Dedifferentiated amniotic fluid mesenchymal stem cell (primary cell): ENCODE data around the gene PIWIL4.
A peak's percentile ranks its signal among the peaks of the same experiment; 100 is the strongest.
"Not testable (repeated sequence)": the region's sequence is repeated elsewhere in the genome, so short reads cannot be mapped to it uniquely, and the experiment has no call there.

Experiments used
- DNase-seq: peaks from one replicate; pipeline ENCODE4 v3.0.0-alpha.2; 2016; ENCODE audit errors: extremely low spot score

The PIWIL4 gene

GRCh38 chr11:94546886-94547285 lies 20.3 kb upstream of the PIWIL4 start:
- no peak for DNase-seq

GRCh38 chr11:94549146-94549545 lies 18.0 kb upstream of the PIWIL4 start:
- DNase-seq = no peak

DNA sequence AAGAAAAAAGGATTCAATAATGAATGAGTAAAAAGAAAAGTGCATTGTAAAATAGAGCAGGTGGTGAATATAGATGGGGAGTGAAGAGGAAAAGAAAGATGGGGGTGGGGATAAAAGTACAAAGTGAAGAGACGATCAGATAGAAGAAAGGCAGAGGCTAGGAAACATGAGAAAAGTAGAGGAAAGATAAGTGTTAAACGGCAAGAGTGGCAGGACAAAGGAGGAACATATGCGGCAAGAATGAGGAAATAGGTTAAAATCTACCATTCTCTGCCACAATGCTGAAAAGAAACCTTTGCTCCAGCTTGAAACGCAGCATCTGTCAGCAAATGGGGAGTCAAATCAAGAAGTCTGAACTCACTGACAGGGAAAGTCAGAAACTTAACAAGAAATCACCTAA lies 16.7 kb upstream of the PIWIL4 start:
- DNase-seq = no peak

- DNase-seq = no peak
These were observed 13.2 kb upstream of the PIWIL4 start for GRCh38 chr11:94553938-94554337.

DNA sequence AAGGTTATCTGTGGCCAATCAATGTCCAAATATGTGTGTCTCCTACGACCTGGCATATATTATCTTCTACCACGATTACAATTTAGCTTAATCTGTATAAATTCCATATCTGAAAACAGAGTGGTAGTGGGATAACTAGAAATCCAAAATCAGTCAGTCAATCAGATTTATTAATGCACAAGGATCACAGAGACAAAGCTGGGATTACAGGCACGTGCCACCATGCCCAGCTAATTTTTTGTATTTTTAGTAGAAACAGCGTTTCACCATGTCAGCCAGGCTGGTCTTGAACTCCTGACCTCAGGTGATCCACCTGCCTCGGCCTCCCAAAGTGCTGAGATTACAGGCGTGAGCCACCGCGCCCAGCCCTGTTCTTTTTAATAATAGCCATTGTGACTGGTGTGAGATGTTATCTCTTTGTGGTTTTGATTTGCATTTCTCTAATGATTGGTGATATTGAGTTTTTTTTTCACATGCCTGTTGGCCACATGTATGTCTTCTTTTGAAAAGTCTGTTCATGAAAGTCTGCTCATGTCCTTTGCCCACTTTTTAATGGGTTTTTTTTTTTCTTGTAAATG lies 11.3 kb upstream of the PIWIL4 start:
- DNase-seq = not testable (repeated sequence)

- DNase-seq = peak; percentile 39
These were observed 9.7 kb upstream of the PIWIL4 start for GRCh38 chr11:94557421-94557820.

GRCh38 chr11:94557992-94558391 lies 9.2 kb upstream of the PIWIL4 start:
- no peak for DNase-seq

DNA sequence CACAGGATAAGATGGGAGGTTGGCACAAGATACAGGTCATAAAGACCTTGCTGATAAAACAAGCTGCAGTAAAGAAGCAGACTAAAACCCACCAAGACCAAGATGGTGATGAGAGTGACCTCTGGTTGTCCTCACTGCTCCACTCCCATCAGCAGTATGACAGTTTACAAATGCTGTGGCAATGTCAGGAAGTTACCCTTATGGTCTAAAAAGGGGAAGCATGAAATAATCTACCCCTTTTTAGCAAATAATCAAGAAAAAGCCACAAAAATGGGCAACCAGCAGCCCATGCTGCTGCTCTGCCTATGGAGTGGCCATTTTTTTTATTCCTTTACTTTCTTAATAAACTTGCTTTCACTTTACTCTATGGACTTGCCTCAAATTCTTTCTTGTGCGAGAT lies 8.7 kb upstream of the PIWIL4 start:
- DNase-seq = no peak

GRCh38 chr11:94558932-94559331 lies 8.2 kb upstream of the PIWIL4 start:
- no peak for DNase-seq

DNA sequence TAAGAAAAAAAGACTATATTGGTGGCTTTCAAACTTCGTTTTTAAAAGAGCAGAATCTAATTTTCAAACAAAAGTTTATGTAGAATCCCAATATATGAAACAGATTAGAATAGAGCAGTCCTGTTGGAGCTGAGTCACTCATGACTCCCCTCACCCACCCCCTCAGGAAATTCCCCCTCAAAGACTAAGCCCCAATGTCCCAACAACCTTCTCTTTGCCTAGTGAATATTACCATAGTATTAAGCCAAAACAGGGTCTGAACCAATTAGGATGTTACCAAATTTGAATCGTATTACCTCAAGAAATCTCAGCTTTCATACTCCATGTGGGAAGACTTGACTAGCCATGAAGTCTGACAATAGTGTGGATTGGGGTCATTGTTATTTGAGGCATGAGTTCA lies 7.8 kb upstream of the PIWIL4 start:
- no peak for DNase-seq

DNA sequence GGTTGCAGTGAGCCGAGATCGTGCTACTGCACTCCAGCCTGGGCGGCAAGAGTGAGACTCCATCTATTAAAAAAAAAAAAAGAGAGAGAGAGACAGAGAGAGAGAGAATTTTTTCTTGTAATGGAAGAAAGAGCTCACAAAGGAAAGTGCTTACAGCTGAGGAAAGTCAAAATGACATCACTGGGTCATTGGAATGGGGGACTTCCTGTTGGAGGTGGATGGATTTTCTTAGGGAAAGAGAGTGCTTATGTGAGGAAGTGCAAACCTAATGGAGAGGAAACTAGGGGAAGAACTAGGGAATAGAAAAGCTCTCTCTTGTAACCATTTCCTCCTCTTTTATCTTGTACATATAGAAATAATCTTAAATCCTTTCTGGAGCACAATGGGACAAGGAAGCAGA lies 6.3 kb upstream of the PIWIL4 start:
- DNase-seq = no peak

DNA sequence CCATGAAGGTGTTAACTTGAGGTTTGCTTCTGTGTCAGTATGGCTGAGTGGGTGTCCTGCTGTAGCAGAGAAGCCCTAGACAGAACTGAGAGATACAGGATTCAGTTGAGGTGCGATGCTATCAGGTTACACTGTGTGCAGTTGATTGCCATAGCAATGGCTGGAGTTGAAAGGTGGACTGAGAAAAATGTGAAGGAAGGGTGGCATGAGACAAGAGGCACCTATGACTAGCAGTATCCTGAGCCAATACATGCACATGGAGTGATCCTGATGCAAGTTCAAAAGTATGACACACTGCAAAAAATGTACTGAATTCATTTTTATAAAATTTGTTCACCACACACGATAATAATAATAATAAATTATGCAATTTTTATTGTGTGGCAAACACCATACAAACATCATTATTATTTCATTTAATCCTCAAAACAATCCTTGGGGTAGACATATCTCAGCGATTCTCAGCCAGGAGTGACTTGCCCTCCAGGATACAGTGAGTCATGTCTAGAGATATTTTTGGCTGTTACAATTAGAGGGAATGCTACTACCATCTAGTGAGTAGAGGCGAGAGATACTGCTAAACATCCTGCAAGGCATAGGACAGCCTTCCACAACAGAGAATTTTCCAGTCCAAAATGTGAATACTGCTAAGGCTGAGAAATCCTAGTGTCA lies 3.9 kb upstream of the PIWIL4 start:
- peak; percentile 66 for DNase-seq

DNA sequence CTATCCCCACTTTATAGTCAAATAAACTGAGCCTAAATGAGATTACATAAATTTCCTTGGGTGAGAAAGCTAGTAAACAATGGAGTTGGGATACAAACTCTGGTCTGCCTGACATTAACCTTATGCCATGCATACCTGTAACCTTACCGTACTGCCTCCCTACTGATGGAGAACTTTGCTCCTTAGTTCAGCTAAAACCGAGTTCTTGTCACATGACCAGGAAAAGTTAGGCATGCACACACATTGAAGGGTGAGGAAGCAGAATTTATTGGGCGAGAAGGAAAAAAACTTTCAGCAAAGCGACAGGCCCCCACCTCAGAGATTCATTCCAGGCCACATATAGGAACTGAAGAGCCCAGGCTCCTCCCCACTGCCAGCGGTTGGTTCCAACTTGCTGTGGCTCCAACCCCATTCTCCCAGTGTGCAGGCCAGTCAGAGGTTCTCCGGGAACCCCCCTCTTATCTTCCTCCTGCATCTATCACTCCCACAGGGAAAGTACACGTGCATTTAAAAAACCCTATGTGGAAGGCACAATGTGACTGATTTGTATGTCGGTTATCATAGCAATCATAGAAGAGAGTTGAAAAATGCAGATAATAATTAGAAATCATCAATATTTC lies 3.2 kb upstream of the PIWIL4 start:
- DNase-seq = no peak

DNA sequence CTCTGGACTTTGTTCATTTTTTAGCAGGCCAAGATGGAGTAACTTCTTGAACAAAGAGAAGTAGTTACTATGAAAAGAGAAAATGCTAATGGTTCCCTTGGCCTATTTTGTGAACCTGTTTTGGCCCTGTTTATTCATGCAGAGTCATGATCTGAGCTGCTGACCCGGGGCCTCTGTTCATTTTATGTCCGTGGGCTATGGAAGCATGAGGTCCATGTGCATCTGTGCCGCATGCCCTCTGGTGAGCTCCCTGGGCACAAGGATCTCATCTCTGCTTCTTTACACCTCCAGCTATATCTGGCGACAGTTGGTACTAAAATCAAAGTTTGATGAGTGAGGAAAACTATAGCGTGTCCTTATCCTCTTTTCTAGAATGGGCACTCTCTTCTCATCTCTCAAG lies 1.0 kb downstream of the PIWIL4 start:
- DNase-seq = no peak

DNA sequence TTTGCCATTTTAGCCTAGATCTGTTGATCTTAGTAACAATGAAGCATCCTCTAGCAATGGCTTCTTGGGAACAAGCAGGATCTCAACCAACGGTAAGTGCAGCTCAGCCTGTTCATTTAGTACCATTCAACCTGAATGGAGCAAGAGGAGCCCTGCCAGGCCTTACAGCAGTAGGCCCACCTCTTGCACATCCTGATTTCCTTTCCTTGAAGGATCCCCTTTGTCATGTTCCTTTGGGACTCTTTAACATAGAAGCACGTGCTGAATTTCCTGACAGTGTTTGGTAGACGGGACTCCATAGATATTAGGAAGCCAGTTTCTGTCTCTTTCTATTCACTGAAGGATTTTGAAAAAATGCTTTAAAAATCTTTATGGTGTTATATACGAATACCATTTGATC lies 1.5 kb downstream of the PIWIL4 start:
- DNase-seq = no peak

DNA sequence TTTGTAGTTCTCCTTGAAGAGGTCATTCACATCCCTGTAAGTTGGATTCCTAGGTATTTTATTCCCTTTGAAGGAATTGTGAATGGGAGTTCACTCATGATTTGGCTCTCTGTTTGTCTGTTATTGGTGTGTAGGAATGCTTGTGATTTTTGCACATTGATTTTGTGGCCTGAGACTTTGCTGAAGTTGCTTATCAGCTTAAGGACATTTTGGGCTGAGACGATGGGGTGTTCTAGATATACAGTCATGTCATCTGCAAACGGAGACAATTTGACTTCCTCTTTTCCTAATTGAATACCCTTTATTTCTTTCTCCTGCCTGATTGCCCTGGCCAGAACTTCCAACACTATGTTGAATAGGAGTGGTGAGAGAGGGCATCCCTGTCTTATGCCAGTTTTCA lies 5.8 kb downstream of the PIWIL4 start:
- not testable (repeated sequence) for DNase-seq

GRCh38 chr11:94574193-94574961 lies 7.2 kb downstream of the PIWIL4 start:
- peak; percentile 54 for DNase-seq

DNA sequence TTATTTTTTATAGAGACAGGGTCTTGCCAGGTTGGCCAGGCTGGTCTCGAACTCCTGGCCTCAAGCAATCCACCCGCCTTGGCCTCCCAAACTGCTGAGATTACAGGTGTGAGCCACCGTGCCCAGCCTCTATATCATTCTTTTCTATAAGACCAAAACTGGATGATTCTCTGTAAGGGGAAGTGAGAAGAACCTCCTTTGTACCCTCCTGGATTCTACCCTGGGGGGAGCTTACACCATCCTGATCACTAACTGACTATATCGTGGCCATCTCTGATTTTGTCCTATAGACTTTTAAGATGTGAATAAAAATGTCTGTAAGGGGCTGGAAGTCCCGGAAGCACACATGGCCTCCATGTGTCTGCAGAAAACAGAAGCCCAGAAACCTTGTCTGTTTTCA lies 9.1 kb downstream of the PIWIL4 start:
- no peak for DNase-seq

DNA sequence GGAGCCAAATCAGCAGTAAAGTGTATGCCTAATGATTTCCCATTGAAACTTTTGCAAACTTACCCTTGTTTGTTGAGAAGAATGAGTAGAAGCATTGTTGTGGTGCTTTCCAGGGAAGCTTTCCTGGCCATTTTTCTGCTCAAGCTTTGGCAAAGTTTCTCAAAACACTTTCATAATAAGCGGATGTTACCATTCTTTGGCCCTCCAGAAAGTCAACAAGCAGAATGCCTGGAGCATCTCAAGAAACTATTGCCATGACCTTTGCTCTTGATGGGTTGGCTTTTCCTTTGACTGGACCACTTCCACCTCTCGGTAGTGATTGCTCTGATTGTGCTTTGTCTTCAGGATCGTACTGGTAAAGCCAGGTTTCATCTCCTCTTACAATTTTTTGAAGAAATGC lies 10.7 kb downstream of the PIWIL4 start:
- no peak for DNase-seq

- no peak for DNase-seq
These were observed 14.8 kb downstream of the PIWIL4 start for GRCh38 chr11:94581926-94582325.

DNA sequence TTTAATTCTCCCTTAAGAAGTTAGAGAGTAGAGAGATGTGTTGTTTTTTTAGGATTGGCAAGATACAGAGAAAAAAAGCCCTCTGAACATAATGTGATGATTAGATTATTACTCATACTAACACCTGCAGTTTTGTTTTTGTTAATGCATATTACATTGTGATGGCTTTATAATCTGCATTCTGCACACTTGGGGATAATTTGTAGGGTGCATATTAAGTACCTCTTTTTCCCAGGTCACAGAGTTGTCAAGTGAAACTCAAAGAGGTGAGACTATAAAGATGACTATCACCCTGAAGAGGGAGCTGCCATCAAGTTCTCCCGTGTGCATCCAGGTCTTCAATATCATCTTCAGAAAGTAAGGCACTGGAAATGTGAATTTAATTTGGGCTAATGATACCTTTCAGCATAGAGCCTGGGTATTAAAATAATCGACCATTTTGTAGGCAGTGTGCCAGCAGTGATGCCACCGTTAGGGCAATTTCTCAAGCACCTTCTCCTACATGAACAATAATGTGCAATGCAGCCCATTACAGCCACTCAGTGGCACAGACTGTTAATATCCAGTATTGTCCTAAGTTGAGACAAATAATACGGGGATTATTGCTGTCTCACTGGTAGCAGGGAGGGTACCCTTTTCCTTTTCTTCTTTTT lies 16.2 kb downstream of the PIWIL4 start:
- DNase-seq = no peak

- DNase-seq = no peak
These were observed 16.8 kb downstream of the PIWIL4 start for GRCh38 chr11:94583866-94584500.
